ENCODE measurements around the gene RASL10A. TPM values are rescaled to one million over a fixed set of nuclear protein-coding genes. Genes with fewer than 3 reads are reported as not detected.
A peak's percentile ranks its signal among the peaks of the same experiment; 100 is the strongest.

The RASL10A gene
- total RNA-seq, 1 donor from 2014 or later, result 0.83 TPM

DNA sequence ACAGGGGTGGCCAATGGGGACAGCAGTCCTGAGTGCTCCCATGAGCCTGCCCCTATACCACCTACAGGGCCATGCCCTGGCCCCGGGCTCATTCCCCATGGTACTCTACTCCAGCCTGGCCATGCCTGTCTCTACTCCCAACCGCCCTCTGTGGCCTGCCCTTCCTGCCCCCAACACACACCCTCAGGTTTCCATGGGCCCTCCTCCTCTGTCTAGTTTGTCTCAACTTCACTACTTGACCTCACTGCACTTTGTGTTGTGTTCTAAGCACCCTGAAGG is 26.3 kb upstream of the RASL10A start:
- Histone ChIP-seq H3K27me3 (ENCODE audit: low read depth) (no peaks in the 10 kb centered on the region), H3K27ac (peak overlapping the region; percentile 18), H3K36me3 (peaks cover 99% of the 10 kb centered on the region), H3K4me3 (no peak overlapping the region), H3K9me3 (no peaks in the 10 kb centered on the region), H3K4me1 (peaks cover 9% of the 10 kb centered on the region)
- no peak for DNase-seq
- intact Hi-C loops (cut with DNase I), result no loop called here
- no peak for ATAC-seq
- TF ChIP-seq, protein P1, sequence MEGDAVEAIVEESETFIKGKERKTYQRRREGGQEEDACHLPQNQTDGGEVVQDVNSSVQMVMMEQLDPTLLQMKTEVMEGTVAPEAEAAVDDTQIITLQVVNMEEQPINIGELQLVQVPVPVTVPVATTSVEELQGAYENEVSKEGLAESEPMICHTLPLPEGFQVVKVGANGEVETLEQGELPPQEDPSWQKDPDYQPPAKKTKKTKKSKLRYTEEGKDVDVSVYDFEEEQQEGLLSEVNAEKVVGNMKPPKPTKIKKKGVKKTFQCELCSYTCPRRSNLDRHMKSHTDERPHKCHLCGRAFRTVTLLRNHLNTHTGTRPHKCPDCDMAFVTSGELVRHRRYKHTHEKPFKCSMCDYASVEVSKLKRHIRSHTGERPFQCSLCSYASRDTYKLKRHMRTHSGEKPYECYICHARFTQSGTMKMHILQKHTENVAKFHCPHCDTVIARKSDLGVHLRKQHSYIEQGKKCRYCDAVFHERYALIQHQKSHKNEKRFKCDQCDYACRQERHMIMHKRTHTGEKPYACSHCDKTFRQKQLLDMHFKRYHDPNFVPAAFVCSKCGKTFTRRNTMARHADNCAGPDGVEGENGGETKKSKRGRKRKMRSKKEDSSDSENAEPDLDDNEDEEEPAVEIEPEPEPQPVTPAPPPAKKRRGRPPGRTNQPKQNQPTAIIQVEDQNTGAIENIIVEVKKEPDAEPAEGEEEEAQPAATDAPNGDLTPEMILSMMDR (IDR thresholded peaks at IDR 0.05), result no peak

DNA sequence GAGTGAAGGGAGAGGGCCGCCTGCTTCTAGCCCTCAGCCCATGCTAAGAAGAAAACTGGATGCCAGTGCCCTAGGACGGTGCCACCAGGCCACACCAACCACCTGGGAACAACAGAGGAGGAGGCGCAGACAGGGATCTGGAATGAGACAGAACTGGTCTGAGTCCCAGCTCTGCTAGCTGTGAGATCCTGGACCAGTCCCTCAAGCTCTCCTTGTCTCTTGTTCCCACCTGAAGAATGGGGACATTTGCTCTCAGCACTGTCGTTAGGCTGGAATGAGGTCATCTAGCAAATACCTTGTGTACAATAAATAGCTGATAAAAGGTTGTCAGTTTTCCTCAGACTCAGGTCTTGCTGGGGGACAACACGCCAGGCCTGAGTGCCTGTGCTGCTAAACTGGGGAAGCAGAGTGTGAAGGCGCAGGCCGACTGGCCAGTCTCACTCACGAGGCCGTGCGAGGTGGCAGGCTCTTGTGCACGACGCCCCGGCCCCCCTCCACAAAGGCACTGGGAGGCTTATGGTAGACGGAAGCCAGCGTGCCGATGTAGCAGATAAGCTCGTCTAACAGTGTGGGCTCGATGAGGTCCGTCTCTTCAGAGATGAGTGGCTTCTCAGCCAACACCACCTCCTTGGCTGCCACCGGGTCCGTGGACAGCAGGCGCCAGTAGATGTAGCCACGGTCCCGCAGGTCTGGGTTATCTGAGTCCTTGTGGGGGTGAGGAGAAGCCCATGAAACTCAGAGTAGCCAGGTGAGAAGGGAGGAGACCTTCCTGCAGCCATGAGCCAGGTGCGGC is 25.8 kb upstream of the RASL10A start:
- intact Hi-C loops (cut with DNase I), result no loop called here
- no peak overlapping the region for H3K4me3 ChIP-seq
- DNase-seq (no peak), ATAC-seq (no peak)
- no peak overlapping the region for H3K27ac ChIP-seq
- H3K36me3 ChIP-seq, result peaks cover 99% of the 10 kb centered on the region
- H3K27me3 ChIP-seq (ENCODE audit: low read depth), result no peaks in the 10 kb centered on the region
- H3K4me1 ChIP-seq, result peaks cover 9% of the 10 kb centered on the region
- TF ChIP-seq, protein P1 (IDR thresholded peaks at IDR 0.05), result no peak
- no peaks in the 10 kb centered on the region for H3K9me3 ChIP-seq

DNA sequence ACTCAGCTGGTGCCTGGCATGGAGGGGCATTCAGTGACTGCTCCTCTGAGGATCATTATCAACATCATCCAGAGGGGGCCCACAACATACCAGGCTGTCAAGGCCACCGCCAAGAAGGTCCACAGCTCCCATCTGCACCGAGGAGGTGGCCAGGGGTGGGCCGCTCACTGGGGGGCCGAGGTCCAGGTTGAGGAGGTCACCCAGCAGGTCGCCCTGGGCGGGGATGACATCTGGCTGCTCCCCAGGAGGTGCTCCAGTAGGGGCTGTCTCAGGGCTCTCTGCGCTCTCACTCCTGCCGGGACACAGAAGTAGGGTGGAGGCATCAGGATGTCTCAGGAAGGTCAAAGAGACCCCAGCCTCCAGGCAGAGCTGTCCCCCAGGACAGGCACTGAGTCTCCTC is 25.1 kb upstream of the RASL10A start:
- H3K4me1 ChIP-seq, result peaks cover 9% of the 10 kb centered on the region
- TF ChIP-seq, protein P1 (IDR thresholded peaks at IDR 0.05), result no peak
- H3K27ac ChIP-seq, result no peak overlapping the region
- no peaks in the 10 kb centered on the region for H3K27me3 ChIP-seq (ENCODE audit: low read depth)
- no peak for DNase-seq
- H3K36me3 ChIP-seq, result peaks cover 100% of the 10 kb centered on the region
- H3K4me3 ChIP-seq, result no peak overlapping the region
- no peaks in the 10 kb centered on the region for H3K9me3 ChIP-seq
- no peak for ATAC-seq
- intact Hi-C loops (cut with DNase I), result no loop called here

DNA sequence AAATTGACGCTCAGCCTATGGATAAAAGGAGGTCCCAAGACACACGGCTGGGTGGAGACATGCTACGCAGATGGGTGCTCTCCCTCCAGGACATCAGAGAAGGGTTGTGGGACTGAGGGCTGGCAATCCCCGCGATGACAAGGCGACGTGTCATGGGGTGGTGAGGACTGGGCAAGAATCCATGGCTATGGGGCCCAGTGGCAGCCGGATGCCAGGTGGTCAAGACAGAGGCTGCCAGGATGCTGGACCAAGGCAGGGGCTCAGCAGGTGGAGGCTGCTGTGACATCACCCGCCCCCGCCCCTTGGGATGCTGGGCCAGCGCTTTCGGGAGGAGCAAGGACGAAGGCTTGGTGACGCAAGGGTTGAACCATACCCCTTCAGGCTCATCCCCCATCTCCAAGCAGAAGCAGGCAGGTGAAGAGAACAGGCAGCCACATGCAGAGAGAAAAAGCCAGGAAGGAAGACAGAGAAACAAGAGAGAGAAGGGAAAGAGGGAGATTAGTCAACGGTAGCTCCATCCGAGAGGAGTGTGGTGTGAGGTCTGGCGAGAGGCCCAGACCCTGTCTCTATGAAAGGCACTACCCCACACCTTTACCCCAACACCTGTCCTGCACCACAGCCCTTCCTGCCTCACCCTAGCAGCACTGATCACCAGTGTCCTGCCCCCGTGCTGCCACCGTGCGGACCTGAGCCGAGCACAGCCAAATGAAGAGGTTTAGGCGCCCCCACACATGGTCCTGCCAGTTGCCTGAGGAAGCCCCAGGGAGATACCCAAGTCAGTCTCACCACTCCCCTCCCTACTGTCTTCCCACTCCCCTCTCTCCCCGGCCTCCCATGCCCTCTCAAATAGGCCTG is 24.1 kb upstream of the RASL10A start:
- ATAC-seq (no peak), DNase-seq (no peak)
- Histone ChIP-seq H3K27me3 (ENCODE audit: low read depth) (no peaks in the 10 kb centered on the region), H3K4me3 (no peak overlapping the region), H3K4me1 (peaks cover 9% of the 10 kb centered on the region), H3K36me3 (peaks cover 100% of the 10 kb centered on the region), H3K9me3 (no peaks in the 10 kb centered on the region), H3K27ac (no peak overlapping the region)
- TF ChIP-seq, protein P1 (IDR thresholded peaks at IDR 0.05), result no peak
- intact Hi-C loops (cut with DNase I), result no loop called here

DNA sequence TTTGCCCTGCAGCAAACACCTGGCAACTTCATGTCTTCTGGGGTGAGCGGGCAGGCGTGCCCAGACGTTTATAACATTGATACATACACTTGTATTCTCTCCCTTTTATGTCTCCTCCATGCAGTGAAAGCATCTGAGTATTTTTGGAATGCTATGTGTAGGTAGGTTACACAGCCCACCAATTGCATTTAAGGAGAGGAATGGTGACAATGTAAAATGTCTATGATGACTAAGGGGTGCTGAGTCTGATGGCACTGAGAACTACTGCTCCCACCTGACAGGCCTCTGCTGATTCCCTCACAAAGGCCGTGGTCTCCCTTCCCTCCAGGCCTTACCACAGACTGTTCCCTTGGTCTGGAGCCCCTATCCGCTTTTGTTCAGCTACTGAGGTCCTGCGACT is 22.9 kb upstream of the RASL10A start:
- TF ChIP-seq, protein P1 (IDR thresholded peaks at IDR 0.05), result no peak
- DNase-seq (no peak), ATAC-seq (no peak)
- Histone ChIP-seq H3K27me3 (ENCODE audit: low read depth) (no peaks in the 10 kb centered on the region), H3K4me3 (no peak overlapping the region), H3K9me3 (no peaks in the 10 kb centered on the region), H3K27ac (no peak overlapping the region), H3K36me3 (peaks cover 100% of the 10 kb centered on the region), H3K4me1 (peaks cover 9% of the 10 kb centered on the region)
- intact Hi-C loops (cut with DNase I), result no loop called here

Measured in lower lobe of right lung (tissue), 2 donors.